GM12891 (cell line): ENCODE results near the gene EGF.
A peak's percentile ranks its signal among the peaks of the same experiment; 100 is the strongest.
"Not testable (repeated sequence)": the region's sequence is repeated elsewhere in the genome, so short reads cannot be mapped to it uniquely, and the experiment has no call there.

ENCODE experiments used
- DNase-seq: peaks from one replicate; pipeline ENCODE4 v3.0.0; 2011; ENCODE audit warnings: low spot score; ENCODE audit not compliant: insufficient read length
- FAIRE-seq: peaks from 2 replicates; lab custom pipeline; 2011; peaks lifted over from hg19 to GRCh38; lab: Jason Lieb, UNC
- PAX5 ChIP-seq: IDR thresholded peaks from 2 replicates; pipeline ENCODE4 v1.6.1; 2011; ENCODE audit warnings: low read length, moderate library complexity, mild to moderate bottlenecking; ENCODE audit not compliant: insufficient read depth, severe bottlenecking
- POLR2A ChIP-seq: IDR thresholded peaks from 2 replicates; pipeline ENCODE4 v1.6.1; 2011; ENCODE audit warnings: low read depth, low read length, control low read depth
- POLR2AphosphoS5 ChIP-seq: IDR thresholded peaks from 2 replicates; pipeline ENCODE4 v1.6.1; 2011; ENCODE audit warnings: low read depth, low read length, control low read depth
- POU2F2 ChIP-seq: IDR thresholded peaks from 2 replicates; pipeline ENCODE4 v1.6.1; 2011; ENCODE audit warnings: low read depth, mild to moderate bottlenecking, control low read depth, low read length, moderate library complexity
- SPI1 ChIP-seq: IDR thresholded peaks from 2 replicates; pipeline ENCODE4 v1.6.1; 2011; ENCODE audit warnings: low read depth, low read length, control low read depth
- TAF1 ChIP-seq: IDR thresholded peaks from 2 replicates; pipeline ENCODE4 v1.6.1; 2011; ENCODE audit warnings: low read depth, low read length, control low read depth

EGF gene

GRCh38 chr4:109943745-109944144, 31.1 kb downstream of the EGF start:
- FAIRE-seq, result no peak
- TF ChIP-seq POLR2AphosphoS5, result no peak
- TF ChIP-seq POLR2A, result no peak
- TF ChIP-seq TAF1, result no peak
- TF ChIP-seq POU2F2, result no peak
- TF ChIP-seq SPI1, result no peak
- TF ChIP-seq PAX5, result no peak
- DNase-seq, result no peak

GRCh38 chr4:109944591-109944990, 31.9 kb downstream of the EGF start:
- no peak for FAIRE-seq
- no peak for DNase-seq
- no peak for TF ChIP-seq POLR2A
- no peak for TF ChIP-seq TAF1
- no peak for TF ChIP-seq POU2F2
- TF ChIP-seq SPI1, result no peak
- no peak for TF ChIP-seq POLR2AphosphoS5
- no peak for TF ChIP-seq PAX5

GRCh38 chr4:109945056-109945455, 32.4 kb downstream of the EGF start:
- TF ChIP-seq TAF1, result no peak
- no peak for TF ChIP-seq PAX5
- no peak for TF ChIP-seq POLR2A
- TF ChIP-seq POLR2AphosphoS5, result no peak
- TF ChIP-seq SPI1, result no peak
- no peak for TF ChIP-seq POU2F2
- FAIRE-seq (no peak), DNase-seq (no peak)

- TF ChIP-seq SPI1 (no peak), PAX5 (no peak), POU2F2 (no peak), POLR2A (no peak)
- DNase-seq (no peak), FAIRE-seq (no peak)
These were observed 33.4 kb downstream of the EGF start for GRCh38 chr4:109946120-109946519.

GRCh38 chr4:109947457-109947856, 34.8 kb downstream of the EGF start:
- no peak for TF ChIP-seq POLR2A
- TF ChIP-seq POU2F2, result no peak
- TF ChIP-seq SPI1, result no peak
- no peak for TF ChIP-seq TAF1
- FAIRE-seq, result peak; percentile 65
- DNase-seq, result no peak

- no peak for DNase-seq
- TF ChIP-seq TAF1, result no peak
- TF ChIP-seq PAX5, result no peak
- TF ChIP-seq POLR2A, result no peak
- no peak for TF ChIP-seq POLR2AphosphoS5
- FAIRE-seq, result no peak
These were observed 35.2 kb downstream of the EGF start for GRCh38 chr4:109947918-109948317.

- not testable (repeated sequence) for FAIRE-seq, DNase-seq
These were observed 36.5 kb downstream of the EGF start for GRCh38 chr4:109949099-109949718.

GRCh38 chr4:109952612-109953011, 39.9 kb downstream of the EGF start:
- FAIRE-seq (no peak), DNase-seq (no peak)
- TF ChIP-seq POU2F2 (no peak), POLR2AphosphoS5 (no peak), PAX5 (no peak), TAF1 (no peak), SPI1 (no peak), POLR2A (no peak)

- no peak for FAIRE-seq
- DNase-seq, result no peak
- TF ChIP-seq TAF1, result no peak
- TF ChIP-seq PAX5, result no peak
- no peak for TF ChIP-seq POU2F2
- TF ChIP-seq POLR2AphosphoS5, result no peak
- TF ChIP-seq SPI1, result no peak
- no peak for TF ChIP-seq POLR2A
These were observed 40.9 kb downstream of the EGF start for GRCh38 chr4:109953556-109953955.

GRCh38 chr4:109955146-109955545, 42.5 kb downstream of the EGF start:
- TF ChIP-seq POLR2A, result no peak
- TF ChIP-seq PAX5, result no peak
- TF ChIP-seq SPI1, result no peak
- TF ChIP-seq TAF1, result no peak
- no peak for TF ChIP-seq POLR2AphosphoS5
- no peak for TF ChIP-seq POU2F2
- FAIRE-seq (no peak), DNase-seq (no peak)

- FAIRE-seq, result no peak
- TF ChIP-seq POLR2AphosphoS5 (no peak), PAX5 (no peak), TAF1 (no peak), POU2F2 (no peak), POLR2A (no peak), SPI1 (no peak)
These were observed 44.5 kb downstream of the EGF start for GRCh38 chr4:109957227-109957626.

More at GRCh38 chr4:109957227-109957626, 44.5 kb downstream of the EGF start:
- no peak for DNase-seq
